GM12864 (cell line): ENCODE results near the gene SPRR3.

Experiments used
- DNase-seq: peaks from one replicate; pipeline ENCODE4 v3.0.0-alpha.2; 2011; ENCODE audit warnings: low read depth
- H3K4me3 ChIP-seq: 2 replicates; pipeline ENCODE4 v1.5.1; 2011; ENCODE audit warnings: mild to moderate bottlenecking, low read depth, low read length, control low read depth
- TF ChIP-seq, protein P1 (sequence below): IDR thresholded peaks from 2 replicates; pipeline ENCODE4 v1.5.1; 2011; ENCODE audit warnings: low read depth, mild to moderate bottlenecking, moderate library complexity, low read length, control low read depth, inconsistent platforms; ENCODE audit errors: missing control alignments

The SPRR3 gene

DNA sequence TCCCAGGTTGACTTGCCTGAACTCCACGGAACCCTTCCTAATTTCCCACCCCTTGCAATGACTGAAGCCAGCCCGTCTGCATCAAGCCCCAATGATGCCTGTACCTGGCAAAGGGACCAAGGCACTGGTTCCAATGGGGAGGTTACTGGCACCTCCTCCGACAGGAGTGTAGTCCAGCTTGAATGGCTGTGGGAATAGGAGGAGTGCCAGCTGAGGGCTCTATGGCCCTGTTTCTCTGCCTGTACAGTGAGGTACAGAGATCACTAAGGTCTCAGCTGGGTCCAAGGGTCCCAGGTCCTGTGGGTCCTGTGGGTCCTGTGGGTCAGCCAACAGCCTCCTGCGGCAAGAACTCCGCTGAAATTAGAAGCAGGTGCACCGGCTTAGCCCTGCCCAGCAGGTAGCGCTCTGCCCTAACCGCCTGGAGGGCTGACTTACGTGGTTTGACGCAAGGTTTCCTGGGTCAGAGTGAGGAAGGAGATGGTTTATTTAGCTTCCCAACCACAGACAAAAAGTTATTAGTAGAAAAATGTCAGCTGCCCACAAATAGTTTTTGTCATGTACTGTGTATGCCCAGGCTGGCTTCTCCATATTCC is 41.0 kb upstream of the SPRR3 start:
- DNase-seq: peak; percentile 8
- TF ChIP-seq, protein P1, sequence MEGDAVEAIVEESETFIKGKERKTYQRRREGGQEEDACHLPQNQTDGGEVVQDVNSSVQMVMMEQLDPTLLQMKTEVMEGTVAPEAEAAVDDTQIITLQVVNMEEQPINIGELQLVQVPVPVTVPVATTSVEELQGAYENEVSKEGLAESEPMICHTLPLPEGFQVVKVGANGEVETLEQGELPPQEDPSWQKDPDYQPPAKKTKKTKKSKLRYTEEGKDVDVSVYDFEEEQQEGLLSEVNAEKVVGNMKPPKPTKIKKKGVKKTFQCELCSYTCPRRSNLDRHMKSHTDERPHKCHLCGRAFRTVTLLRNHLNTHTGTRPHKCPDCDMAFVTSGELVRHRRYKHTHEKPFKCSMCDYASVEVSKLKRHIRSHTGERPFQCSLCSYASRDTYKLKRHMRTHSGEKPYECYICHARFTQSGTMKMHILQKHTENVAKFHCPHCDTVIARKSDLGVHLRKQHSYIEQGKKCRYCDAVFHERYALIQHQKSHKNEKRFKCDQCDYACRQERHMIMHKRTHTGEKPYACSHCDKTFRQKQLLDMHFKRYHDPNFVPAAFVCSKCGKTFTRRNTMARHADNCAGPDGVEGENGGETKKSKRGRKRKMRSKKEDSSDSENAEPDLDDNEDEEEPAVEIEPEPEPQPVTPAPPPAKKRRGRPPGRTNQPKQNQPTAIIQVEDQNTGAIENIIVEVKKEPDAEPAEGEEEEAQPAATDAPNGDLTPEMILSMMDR: peak; percentile 64
- H3K4me3 ChIP-seq: no peak overlapping the region

DNA sequence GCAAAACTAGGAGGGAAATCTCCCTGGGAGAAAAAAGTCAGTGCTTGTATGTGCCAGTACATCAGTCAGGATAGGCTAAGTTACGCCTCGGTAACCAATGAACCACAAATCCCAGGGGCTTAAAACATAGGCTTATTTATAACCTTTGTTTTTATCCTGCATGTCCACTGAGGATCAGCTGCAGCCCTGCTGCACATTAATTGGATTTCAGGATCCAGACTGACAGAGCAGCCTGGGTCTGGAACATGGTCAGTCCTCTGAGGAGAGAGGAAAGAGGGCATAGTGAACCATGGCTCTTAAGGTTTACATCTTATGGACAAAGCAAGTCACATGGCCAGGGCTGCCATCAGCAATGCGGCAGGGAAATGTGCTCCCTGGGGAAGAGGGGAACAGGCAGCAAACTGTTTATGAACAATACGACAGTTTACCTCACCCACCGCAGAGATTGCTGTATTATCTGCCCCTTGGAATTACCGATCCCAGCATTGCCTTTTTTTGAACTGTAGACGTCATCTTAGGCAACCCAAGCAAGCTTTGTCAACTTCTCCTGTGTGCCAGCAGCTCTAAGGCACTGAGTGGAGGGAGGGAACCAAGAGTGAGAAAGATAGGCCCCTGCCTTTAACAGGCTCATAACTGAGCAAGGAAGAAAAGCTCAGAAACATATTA is 40.2 kb upstream of the SPRR3 start:
- DNase-seq: no peak
- TF ChIP-seq, protein P1: no peak
- H3K4me3 ChIP-seq: no peak overlapping the region

DNA sequence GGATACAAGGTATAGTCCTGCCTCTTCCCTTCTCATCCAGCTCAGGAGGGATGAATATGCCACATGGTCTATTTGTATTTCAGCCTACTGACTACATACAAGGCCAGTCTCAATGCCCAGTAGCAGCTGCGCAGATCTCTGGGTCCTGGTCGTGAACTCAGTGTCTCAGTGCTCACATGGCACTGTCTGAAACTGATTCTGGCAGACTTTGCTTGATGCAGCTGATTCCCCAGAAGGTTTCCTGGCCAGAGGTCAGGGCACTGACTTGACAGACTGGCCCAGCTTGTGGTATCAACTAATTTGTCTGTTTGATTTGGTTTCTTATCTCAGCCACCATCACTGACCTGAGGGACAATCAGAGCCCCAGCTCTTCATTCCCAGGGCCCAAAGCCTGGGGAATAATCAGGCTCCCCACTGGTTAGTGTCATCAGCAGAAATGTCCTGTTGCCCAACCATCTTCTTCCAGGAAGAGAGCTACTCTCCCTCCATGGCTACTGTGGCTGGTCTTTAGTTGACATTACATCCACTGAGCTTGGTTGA is 38.6 kb upstream of the SPRR3 start:
- TF ChIP-seq, protein P1: no peak
- no peak for DNase-seq
- H3K4me3 ChIP-seq: no peak overlapping the region

DNA sequence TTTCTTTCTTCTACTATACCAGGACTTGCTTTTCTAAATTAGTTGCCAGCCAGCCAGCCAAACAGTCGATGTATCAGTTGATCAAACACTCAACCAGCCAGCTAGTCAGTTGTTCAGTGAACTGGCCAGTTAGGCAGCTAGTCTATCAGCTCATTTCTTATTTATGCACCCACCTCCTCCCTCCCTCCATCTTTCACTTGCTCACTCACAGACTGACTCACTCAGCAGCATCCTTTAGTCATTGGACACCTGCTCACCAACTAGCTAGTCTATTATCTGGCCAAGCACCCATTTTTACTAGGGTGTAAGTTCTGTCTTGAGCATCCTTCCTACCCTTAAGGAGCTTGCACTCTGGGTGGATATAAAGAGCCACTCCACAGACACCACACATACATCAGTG is 37.0 kb upstream of the SPRR3 start:
- TF ChIP-seq, protein P1: no peak
- DNase-seq: no peak
- no peak overlapping the region for H3K4me3 ChIP-seq

DNA sequence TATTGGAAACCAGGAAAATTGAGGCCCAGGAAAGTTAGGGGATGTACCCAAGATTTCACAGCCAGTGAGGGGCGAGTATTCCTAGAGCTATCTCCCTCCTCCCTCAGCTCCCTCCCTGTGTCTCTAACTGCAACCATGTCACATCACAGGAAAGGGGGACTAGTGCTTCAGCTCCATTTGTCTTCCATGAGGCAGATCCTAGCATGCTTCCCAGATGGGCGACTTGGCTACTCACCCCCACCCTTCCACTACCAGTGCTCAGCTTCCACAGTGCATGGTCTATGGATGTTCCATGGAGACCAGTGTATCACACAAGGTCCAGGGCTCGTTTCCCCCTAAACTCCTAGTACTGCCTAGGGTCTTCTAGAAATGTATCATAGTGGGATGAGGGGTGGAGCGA is 35.7 kb upstream of the SPRR3 start:
- TF ChIP-seq, protein P1: no peak
- H3K4me3 ChIP-seq: no peak overlapping the region
- no peak for DNase-seq

DNA sequence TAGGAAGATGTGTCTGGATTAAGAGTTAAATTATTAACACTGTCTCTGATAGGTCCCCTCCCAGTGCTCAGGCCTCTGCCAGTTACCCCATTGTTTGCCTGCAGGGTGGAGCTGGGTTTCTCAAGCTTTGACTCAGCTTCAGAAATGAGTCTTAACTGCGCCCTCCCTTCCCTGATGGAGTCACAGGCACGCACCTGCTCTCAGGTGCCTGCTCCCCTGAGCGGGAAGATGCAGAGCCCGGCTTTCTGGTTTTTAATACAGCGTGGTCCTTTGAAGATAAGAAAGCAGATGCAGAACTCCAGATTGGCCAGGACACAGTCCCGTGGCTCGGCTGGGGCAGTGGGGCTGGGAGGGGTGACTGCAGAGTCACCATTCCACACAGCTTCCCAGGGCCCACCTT is 34.3 kb upstream of the SPRR3 start:
- TF ChIP-seq, protein P1: no peak
- no peak overlapping the region for H3K4me3 ChIP-seq
- DNase-seq: peak; percentile 13
